Activated CD8-positive, alpha-beta memory T cell treated with anti-CD3 and anti-CD28 coated beads for 36 hours (primary cell): ENCODE measurements around the gene NIPAL1. TPM values are rescaled to one million over a fixed set of nuclear protein-coding genes. Genes with fewer than 3 reads are reported as not detected.
"Not testable (repeated sequence)": the region's sequence is repeated elsewhere in the genome, so short reads cannot be mapped to it uniquely, and the experiment has no call there.

Experiments
- CTCF ChIA-PET: fragments of 350-600 bp; sonication (Branson Sonifier 250); formaldehyde crosslinking; loops from one replicate; lab custom pipeline; 2021; ENCODE audit warnings: antibody characterized with exemption; lab: Charles Lee
- POLR2A ChIA-PET: fragments of 350-600 bp; sonication (Branson Sonifier 250); formaldehyde crosslinking; loops from one replicate; lab custom pipeline; 2021; ENCODE audit warnings: antibody characterized with exemption; lab: Charles Lee
- total RNA-seq, 2 experiments: library from RNA; stranded (reverse); gene quantifications; one replicate each; pipeline ENCODE4 v1.2.3, GENCODE V29; 2021

NIPAL1 gene
- total RNA-seq: 1 to 10 TPM in 1 of 2 experiments, under 1 TPM in 1; 0.82 to 1.2 TPM

- POLR2A ChIA-PET: no interaction called here
These were observed at the start of gene NIPAL1, which contains the start of gene CNGA1 for GRCh38 chr4:48016141-48017107. TSS of gene NIPAL1 (plus strand) at chr4:48016772. CDS start at chr4:48016840, 68 bp downstream. TSS of gene CNGA1 (minus strand) at chr4:48016681. CDS start at chr4:47952689, 63,992 bp downstream.

GRCh38 chr4:47968847-47969246 lies 47.7 kb upstream of the NIPAL1 start:
- CTCF ChIA-PET: no interaction called here

More at GRCh38 chr4:48016141-48017107, at the start of gene NIPAL1, which contains the start of gene CNGA1:
- CTCF ChIA-PET: interaction anchor here (0.6 to 1.1 kb wide), 3 partner anchors 70 to 115 kb away, joined by 3 read pairs; no protein-coding TSS in a partner anchor

GRCh38 chr4:47972181-47972580 lies 44.4 kb upstream of the NIPAL1 start:
- ChIA-PET CTCF (no interaction called here), POLR2A (no interaction called here)

More at GRCh38 chr4:47968847-47969246, 47.7 kb upstream of the NIPAL1 start:
- POLR2A ChIA-PET: no interaction called here

GRCh38 chr4:47972721-47973120 lies 43.9 kb upstream of the NIPAL1 start:
- ChIA-PET CTCF (no interaction called here), POLR2A (no interaction called here)

GRCh38 chr4:47974566-47974965 lies 42.0 kb upstream of the NIPAL1 start:
- ChIA-PET POLR2A (interaction anchor here (0.6 kb wide), 1 partner anchor 106 kb away, joined by 3 read pairs; no protein-coding TSS in a partner anchor), CTCF (no interaction called here)

- ChIA-PET POLR2A (no interaction called here), CTCF (no interaction called here)
These were observed 26.4 kb upstream of the NIPAL1 start for GRCh38 chr4:47990145-47990544.

GRCh38 chr4:47992475-47992874 lies 24.1 kb upstream of the NIPAL1 start:
- CTCF ChIA-PET, POLR2A ChIA-PET: not testable (repeated sequence)

GRCh38 chr4:47996021-47996420 lies 20.6 kb upstream of the NIPAL1 start:
- ChIA-PET POLR2A (no interaction called here), CTCF (no interaction called here)

- ChIA-PET CTCF (interaction anchor here (1.4 kb wide), 1 partner anchor 85 kb away, joined by 4 read pairs; no protein-coding TSS in a partner anchor), POLR2A (no interaction called here)
These were observed 14.3 kb upstream of the NIPAL1 start for GRCh38 chr4:48002267-48002666.

- CTCF ChIA-PET: interaction anchor here (1.4 kb wide), 1 partner anchor 83 kb away, joined by 4 read pairs; no protein-coding TSS in a partner anchor
These were observed 13.0 kb upstream of the NIPAL1 start for GRCh38 chr4:48003568-48003967.

GRCh38 chr4:48005781-48006180 lies 10.8 kb upstream of the NIPAL1 start:
- CTCF ChIA-PET: no interaction called here
- POLR2A ChIA-PET: no interaction called here

More at GRCh38 chr4:48003568-48003967, 13.0 kb upstream of the NIPAL1 start:
- POLR2A ChIA-PET: not testable (repeated sequence)

GRCh38 chr4:48008021-48008596 lies 8.5 kb upstream of the NIPAL1 start:
- ChIA-PET POLR2A (no interaction called here), CTCF (interaction anchor here (1.5 kb wide), 1 partner anchor 78 kb away, joined by 3 read pairs; no protein-coding TSS in a partner anchor)

- CTCF ChIA-PET, POLR2A ChIA-PET: not testable (repeated sequence)
These were observed 5.7 kb upstream of the NIPAL1 start for GRCh38 chr4:48010906-48011305.

GRCh38 chr4:48011722-48012121 lies 4.8 kb upstream of the NIPAL1 start:
- POLR2A ChIA-PET: no interaction called here
- CTCF ChIA-PET: no interaction called here

- ChIA-PET POLR2A (no interaction called here), CTCF (no interaction called here)
These were observed 3.7 kb upstream of the NIPAL1 start for GRCh38 chr4:48012824-48013223.

GRCh38 chr4:48015216-48015615 lies 1.4 kb upstream of the NIPAL1 start:
- ChIA-PET CTCF (no interaction called here), POLR2A (no interaction called here)

- POLR2A ChIA-PET: no interaction called here
- CTCF ChIA-PET: no interaction called here
These were observed 894 bp upstream of the NIPAL1 start for GRCh38 chr4:48015678-48016077.

- ChIA-PET POLR2A (no interaction called here), CTCF (interaction anchor here (1.1 kb wide), 1 partner anchor 74 kb away, joined by 3 read pairs; no protein-coding TSS in a partner anchor)
These were observed 568 bp downstream of the NIPAL1 start for GRCh38 chr4:48017108-48017571.

- ChIA-PET POLR2A (no interaction called here), CTCF (interaction anchor here (1.0 to 2.8 kb wide), 4 partner anchors 16 to 47 kb away, joined by 3 to 13 read pairs (median 4); no protein-coding TSS in a partner anchor)
These were observed 1.5 kb downstream of the NIPAL1 start for GRCh38 chr4:48018112-48018511.

- POLR2A ChIA-PET: no interaction called here
- CTCF ChIA-PET: no interaction called here
These were observed 4.5 kb downstream of the NIPAL1 start for GRCh38 chr4:48021100-48021499.
